Activated effector memory CD4-positive, alpha-beta T cell treated with anti-CD3 and anti-CD28 coated beads, Interleukin-2, amount 50 U/mL, for 16 hours (primary cell): Measurements from ENCODE around the gene LSAMP.
"Not testable (repeated sequence)": the region's sequence is repeated elsewhere in the genome, so short reads cannot be mapped to it uniquely, and the experiment has no call there.

Experiments used
- DNase-seq: peaks from one replicate; pipeline ENCODE4 v3.0.0-alpha.2; 2020

Gene LSAMP

GRCh38 chr3:115784739-115785536, 660.3 kb downstream of the LSAMP start:
- no peak for DNase-seq

- DNase-seq, result peak; percentile 95
These were observed 661.1 kb downstream of the LSAMP start for GRCh38 chr3:115783938-115784738.

- not testable (repeated sequence) for DNase-seq
These were observed 661.9 kb downstream of the LSAMP start for GRCh38 chr3:115783426-115783825.

- no peak for DNase-seq
These were observed 666.3 kb downstream of the LSAMP start for GRCh38 chr3:115779011-115779410.

- DNase-seq, result no peak
These were observed 672.3 kb downstream of the LSAMP start for GRCh38 chr3:115772951-115773350.

GRCh38 chr3:115768661-115769060, 676.6 kb downstream of the LSAMP start:
- no peak for DNase-seq

GRCh38 chr3:115766587-115767482, 678.5 kb downstream of the LSAMP start:
- no peak for DNase-seq

GRCh38 chr3:115761927-115762305, 683.4 kb downstream of the LSAMP start:
- DNase-seq, result no peak

- DNase-seq, result no peak
These were observed 684.6 kb downstream of the LSAMP start for GRCh38 chr3:115760716-115761115.

GRCh38 chr3:115758076-115758763, 687.1 kb downstream of the LSAMP start:
- no peak for DNase-seq

- DNase-seq, result not testable (repeated sequence)
These were observed 692.3 kb downstream of the LSAMP start for GRCh38 chr3:115752978-115753377.
